ENCODE measurements around the gene ROCK2. TPM values are rescaled to one million over a fixed set of nuclear protein-coding genes. Genes with fewer than 3 reads are reported as not detected.
A peak's percentile ranks its signal among the peaks of the same experiment; 100 is the strongest.

ROCK2 gene
- total RNA-seq, 1 donor from 2014 or later: 20.0 TPM

GRCh38 chr2:11241412-11242203 lies 102.8 kb downstream of the ROCK2 start:
- TF ChIP-seq CTCF (IDR thresholded peaks at IDR 0.05; ENCODE audit: insufficient read depth, low read length, severe bottlenecking): no peak
- Histone ChIP-seq H3K27me3 (ENCODE audit: control insufficient read depth, insufficient read depth, low read length) (no peaks in the 10 kb centered on the region), H3K36me3 (ENCODE audit: control insufficient read depth, insufficient read depth, low read length) (no peaks in the 10 kb centered on the region), H3K4me3 (ENCODE audit: low read depth, low read length) (no peak overlapping the region)
- FAIRE-seq (no peak), DNase-seq (ENCODE audit: low read depth) (no peak)

GRCh38 chr2:11239666-11240462 lies 104.6 kb downstream of the ROCK2 start:
- no peak for FAIRE-seq
- no peak for TF ChIP-seq CTCF (IDR thresholded peaks at IDR 0.05; ENCODE audit: insufficient read depth, low read length, severe bottlenecking)
- Histone ChIP-seq H3K27me3 (ENCODE audit: control insufficient read depth, insufficient read depth, low read length) (no peaks in the 10 kb centered on the region), H3K36me3 (ENCODE audit: control insufficient read depth, insufficient read depth, low read length) (no peaks in the 10 kb centered on the region), H3K4me3 (ENCODE audit: low read depth, low read length) (no peak overlapping the region)
- DNase-seq (ENCODE audit: low read depth): peak; percentile 37

GRCh38 chr2:11239147-11239546 lies 105.3 kb downstream of the ROCK2 start:
- no peak for FAIRE-seq
- TF ChIP-seq CTCF (IDR thresholded peaks at IDR 0.05; ENCODE audit: insufficient read depth, low read length, severe bottlenecking): no peak
- no peaks in the 10 kb centered on the region for H3K27me3 ChIP-seq (ENCODE audit: control insufficient read depth, insufficient read depth, low read length)
- H3K4me3 ChIP-seq (ENCODE audit: low read depth, low read length): no peak overlapping the region
- H3K36me3 ChIP-seq (ENCODE audit: control insufficient read depth, insufficient read depth, low read length): no peaks in the 10 kb centered on the region
- DNase-seq (ENCODE audit: low read depth): no peak

DNA sequence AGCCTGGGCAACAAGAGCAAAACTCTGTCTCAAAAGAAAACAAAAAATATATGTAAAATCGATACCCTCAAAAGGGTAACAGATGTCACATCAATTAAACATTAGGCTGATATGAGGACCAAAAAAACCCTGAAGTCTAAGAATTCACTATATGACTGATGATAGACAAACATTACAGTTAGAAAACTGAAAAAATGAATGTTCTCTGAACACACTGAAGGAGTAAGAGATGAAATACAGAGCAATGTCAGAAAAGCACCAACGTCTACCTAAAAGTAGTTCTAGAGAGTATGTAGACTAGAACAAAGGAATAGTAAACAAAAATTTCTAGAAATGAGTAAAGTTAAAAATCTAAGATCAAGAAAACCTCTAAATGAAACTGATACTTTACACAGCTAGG lies 107.3 kb downstream of the ROCK2 start:
- no peaks in the 10 kb centered on the region for H3K36me3 ChIP-seq (ENCODE audit: control insufficient read depth, insufficient read depth, low read length)
- no peak overlapping the region for H3K4me3 ChIP-seq (ENCODE audit: low read depth, low read length)
- DNase-seq (ENCODE audit: low read depth): no peak
- TF ChIP-seq CTCF (IDR thresholded peaks at IDR 0.05; ENCODE audit: insufficient read depth, low read length, severe bottlenecking): no peak
- FAIRE-seq: no peak
- no peaks in the 10 kb centered on the region for H3K27me3 ChIP-seq (ENCODE audit: control insufficient read depth, insufficient read depth, low read length)

GRCh38 chr2:11236335-11236734 lies 108.1 kb downstream of the ROCK2 start:
- DNase-seq (ENCODE audit: low read depth) (no peak), FAIRE-seq (no peak)
- H3K4me3 ChIP-seq (ENCODE audit: low read depth, low read length): no peak overlapping the region
- no peak for TF ChIP-seq CTCF (IDR thresholded peaks at IDR 0.05; ENCODE audit: insufficient read depth, low read length, severe bottlenecking)
- no peaks in the 10 kb centered on the region for H3K36me3 ChIP-seq (ENCODE audit: control insufficient read depth, insufficient read depth, low read length)
- no peaks in the 10 kb centered on the region for H3K27me3 ChIP-seq (ENCODE audit: control insufficient read depth, insufficient read depth, low read length)

Data from bronchial epithelial cell (primary cell).